Uterus (tissue), 2 donors: ENCODE measurements around the gene CCT7.

Experiments used
- POLR2A ChIP-seq, 2 donors: fragments of 450-650 bp; IDR thresholded peaks; one replicate each; pipeline ENCODE4 v1.6.1; 2016; ENCODE audit warnings: antibody characterized with exemption in 2 of 2, mild to moderate bottlenecking in 1 of 2, moderate library complexity in 1 of 2
- TF ChIP-seq, protein P1 (sequence below), 4 experiments: fragments of 200-600 bp in 2 of 4; fragments of 450-650 bp in 2 of 4; sonication (generic) in 2 of 4; IDR thresholded peaks; one replicate each; pipeline ENCODE4 v1.5.1; 2016 to 2019; ENCODE audit warnings: antibody characterized with exemption in 4 of 4, mild to moderate bottlenecking in 2 of 4, moderate library complexity in 1 of 4

DNA sequence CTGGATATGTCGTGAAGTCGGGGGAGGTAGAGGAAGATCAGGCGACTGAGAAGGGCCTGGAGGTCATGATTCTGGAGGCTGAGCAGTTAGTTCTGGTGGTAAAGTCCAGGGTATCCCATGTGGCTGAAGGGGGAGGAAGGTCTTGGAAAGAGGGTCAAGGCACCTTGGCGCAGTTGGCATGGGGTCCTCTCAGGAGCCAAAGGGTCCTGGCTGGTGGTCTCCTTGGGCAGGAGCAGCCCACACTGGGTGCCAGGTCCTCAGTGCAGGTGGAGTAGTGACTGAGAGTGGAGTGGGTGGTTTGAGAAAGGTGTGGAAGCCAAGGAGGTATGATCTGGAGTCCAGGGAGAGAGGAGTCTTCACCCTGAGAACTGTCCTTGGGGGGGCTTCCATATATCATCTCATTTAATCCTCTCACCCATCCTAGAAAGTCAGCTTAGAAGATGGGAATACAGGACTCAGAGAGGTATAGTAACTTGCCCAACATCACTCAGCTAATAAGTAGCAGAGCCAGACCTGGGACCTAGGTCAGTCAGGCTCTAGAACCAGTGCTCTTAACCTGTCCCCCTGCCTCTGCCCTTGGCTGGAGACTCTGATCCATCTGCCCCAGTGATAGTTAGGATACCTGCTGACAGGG lies 25.7 kb downstream of the CCT7 start:
- TF ChIP-seq, protein P1, sequence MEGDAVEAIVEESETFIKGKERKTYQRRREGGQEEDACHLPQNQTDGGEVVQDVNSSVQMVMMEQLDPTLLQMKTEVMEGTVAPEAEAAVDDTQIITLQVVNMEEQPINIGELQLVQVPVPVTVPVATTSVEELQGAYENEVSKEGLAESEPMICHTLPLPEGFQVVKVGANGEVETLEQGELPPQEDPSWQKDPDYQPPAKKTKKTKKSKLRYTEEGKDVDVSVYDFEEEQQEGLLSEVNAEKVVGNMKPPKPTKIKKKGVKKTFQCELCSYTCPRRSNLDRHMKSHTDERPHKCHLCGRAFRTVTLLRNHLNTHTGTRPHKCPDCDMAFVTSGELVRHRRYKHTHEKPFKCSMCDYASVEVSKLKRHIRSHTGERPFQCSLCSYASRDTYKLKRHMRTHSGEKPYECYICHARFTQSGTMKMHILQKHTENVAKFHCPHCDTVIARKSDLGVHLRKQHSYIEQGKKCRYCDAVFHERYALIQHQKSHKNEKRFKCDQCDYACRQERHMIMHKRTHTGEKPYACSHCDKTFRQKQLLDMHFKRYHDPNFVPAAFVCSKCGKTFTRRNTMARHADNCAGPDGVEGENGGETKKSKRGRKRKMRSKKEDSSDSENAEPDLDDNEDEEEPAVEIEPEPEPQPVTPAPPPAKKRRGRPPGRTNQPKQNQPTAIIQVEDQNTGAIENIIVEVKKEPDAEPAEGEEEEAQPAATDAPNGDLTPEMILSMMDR (IDR thresholded peaks at IDR 0.05), result no peak
- no peak for TF ChIP-seq POLR2A (IDR thresholded peaks at IDR 0.05)
